NCI-H69 (cell line): ENCODE results near the gene ALPK1.
A peak's percentile ranks its signal among the peaks of the same experiment; 100 is the strongest.
"Not testable (repeated sequence)": the region's sequence is repeated elsewhere in the genome, so short reads cannot be mapped to it uniquely, and the experiment has no call there.

ENCODE experiments used
- DNase-seq: peaks from one replicate; lab custom pipeline; 2025; lab: John Stamatoyannopoulos, UW

ALPK1 gene

DNA sequence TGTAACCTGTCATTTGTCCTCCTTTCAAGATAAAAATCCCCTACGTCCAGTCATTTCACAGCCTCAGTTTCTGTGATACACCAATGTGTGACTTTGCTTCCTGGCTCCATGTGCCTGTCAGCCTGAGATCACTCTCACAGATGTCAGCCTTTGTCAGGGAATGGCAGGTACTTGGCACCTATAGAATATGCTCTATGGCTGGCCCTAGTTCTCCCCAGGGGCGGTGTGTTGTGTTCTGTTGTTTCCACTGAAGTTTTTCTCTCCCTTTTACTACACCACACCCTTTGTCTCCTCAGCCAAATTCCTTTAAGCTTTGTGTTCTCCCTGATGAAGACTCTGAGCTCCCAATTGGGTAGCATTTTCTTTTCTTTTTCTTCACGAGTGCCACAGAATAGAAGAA, 81.7 kb downstream of the ALPK1 start:
- DNase-seq = peak; percentile 71

DNA sequence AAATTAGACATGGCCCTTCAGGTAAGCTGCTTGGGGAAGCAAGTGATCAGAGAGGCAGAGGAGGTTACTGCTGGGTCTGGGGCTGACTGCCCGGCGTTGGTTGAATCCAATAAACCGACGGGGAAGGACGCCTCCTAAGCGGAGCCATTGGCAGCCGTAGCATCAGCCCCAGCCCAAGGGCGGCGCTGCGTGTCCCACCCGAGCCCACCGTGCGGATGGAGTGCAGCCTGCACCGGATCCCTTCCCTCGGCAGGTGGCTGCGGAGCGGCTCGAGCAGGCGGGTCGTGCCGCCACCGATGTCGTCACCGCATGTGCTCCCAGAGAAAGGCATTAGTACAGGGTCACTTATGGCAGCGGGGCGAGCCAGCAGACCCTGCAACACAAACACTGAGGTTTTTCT, 82.1 kb downstream of the ALPK1 start:
- peak; percentile 84 for DNase-seq

DNA sequence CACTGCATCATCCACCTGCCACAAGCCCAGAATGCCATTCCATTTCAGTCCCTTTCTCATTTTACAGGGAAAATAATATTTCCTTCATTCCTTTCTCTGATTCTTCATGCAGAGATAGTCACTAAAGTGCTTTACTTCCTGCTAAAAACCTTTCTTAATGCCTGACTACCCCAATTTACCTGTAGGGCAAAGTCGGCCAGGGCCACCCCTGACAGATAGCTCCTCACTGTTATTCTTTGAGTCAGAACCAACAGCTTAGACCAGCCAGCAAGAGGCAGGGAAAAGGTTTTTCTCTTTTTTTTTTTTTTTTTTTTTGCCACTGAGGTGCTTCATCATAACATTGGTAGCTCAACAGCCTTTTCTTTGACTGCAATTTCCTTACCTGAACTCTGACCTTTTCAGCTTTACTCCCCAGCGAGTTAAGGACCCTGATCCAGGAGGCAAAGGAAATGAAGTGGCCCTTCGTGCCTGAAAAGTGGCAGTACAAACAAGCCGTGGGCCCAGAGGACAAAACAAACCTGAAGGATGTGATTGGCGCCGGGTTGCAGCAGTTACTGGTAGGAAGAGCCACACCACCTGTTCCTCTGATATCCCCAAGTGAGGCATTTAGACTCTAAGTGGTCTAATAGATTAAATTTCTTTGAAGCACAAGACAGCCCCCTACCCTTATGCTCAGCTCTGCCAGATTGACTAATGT, 85.0 kb downstream of the ALPK1 start:
- peak; percentile 82 for DNase-seq

DNA sequence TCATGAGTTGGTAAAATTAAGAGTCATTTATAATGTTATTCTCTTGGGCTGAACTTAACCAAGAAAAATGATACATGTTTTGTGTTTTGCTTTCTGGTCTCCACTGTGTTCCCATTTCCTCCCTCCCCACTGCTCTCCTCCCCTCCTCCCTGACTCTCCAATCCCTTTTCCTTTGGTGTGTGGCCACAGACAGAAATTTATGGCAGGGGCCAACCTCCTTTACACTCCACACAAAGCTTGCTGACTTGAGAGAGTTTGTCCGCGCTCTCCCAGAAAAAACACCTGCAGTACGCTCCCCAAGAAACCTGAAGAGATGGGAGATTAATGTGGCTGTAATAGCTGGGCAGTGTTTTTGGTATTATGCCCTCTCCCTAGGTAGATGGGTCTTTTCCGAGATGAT, 88.9 kb downstream of the ALPK1 start:
- DNase-seq = peak; percentile 89

DNA sequence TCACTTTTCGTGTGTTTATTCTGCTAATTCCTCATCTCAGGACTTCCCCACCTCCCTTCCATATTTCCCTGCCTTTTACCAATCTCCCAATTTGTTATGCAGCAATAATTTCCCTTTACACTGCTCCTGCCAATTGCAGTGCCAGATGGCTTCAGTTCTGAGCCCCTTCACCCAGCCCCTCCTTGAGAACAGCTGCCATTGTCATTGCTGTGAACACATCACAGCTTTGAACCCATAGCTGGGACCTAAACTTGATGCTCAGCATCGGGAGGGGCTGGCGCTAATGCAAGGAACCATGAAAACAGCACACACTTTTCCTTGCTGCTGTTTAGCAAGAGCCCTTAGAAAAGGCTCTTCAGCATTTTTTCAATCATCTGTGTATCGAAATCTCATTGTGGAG, 104.9 kb downstream of the ALPK1 start:
- DNase-seq = peak; percentile 17

DNA sequence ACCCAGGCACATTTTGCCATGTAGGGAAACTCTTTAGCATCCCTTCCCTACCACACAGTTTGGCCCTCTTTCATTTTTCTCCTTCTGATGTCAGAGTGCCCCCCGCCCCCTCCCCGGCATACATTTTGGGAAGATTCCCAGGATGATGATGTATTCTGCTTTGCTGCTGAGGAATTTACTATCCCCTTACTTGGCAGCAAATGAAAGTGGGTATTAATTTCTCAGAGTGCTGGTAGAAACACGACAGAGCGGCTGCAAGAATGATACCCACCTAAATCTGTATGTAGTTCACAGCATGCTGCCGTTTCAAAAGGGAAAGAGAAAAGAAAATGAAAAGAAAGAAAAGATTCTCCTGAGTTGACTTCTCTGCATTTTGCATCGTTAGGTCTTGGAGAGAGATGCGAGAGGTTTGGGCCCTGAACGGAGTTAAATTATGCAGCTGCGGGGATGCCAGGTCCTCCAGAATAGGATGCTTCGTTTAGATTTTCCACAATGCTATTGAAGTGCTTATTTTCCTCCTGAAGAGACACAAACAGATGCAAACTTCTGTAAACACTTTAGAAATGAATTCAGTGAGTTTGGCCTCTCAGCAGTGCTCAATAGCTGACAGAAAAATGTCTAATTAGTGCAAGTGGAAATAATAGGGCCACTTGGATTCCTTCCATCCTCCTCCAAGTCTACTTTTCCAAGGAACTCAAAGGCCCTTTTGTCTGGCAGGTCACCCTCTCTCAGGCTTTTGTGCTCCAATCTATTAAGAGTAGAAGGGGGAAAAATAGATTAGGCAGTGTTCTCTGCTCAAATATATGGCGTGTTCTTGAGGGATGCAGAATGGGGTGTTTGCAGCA, 106.2 kb downstream of the ALPK1 start:
- no peak for DNase-seq

DNA sequence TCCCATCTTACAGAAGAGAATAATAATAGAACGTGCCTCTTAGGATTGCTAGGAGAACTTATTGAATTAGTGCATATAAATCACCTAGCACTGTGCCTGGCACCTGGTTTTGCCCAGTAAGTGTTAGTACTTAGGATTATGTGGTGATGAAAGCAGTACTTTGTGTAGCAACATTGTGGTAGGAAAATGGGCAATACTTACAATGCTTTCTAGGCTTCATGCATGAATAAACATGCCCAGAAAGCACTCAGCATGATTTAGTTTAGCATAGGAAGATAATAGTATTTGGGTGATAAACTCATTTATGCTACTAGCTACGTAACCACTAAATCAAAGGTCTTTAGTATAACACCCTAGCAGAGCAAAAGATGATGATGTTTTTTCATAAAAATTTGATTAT, 113.2 kb downstream of the ALPK1 start:
- DNase-seq = peak; percentile 26

DNA sequence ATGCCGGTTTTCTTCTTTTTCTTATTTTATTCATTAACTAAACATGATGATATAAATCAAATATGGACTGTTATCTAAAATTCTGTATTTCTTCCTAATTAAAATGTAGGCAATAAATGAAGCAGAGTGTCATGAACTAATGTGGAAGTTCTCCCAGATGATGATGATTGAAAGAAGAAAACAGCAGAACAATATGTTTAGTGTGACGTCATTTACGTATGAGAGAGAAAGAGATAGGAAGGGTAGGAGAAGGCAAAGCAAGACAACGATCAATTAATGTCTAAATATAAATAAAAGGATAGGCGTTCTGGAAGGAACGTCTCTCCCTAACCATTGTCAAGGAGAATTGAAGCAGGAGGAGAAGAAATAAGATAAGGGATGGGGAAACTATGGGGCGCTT, 113.6 kb downstream of the ALPK1 start:
- DNase-seq = no peak

DNA sequence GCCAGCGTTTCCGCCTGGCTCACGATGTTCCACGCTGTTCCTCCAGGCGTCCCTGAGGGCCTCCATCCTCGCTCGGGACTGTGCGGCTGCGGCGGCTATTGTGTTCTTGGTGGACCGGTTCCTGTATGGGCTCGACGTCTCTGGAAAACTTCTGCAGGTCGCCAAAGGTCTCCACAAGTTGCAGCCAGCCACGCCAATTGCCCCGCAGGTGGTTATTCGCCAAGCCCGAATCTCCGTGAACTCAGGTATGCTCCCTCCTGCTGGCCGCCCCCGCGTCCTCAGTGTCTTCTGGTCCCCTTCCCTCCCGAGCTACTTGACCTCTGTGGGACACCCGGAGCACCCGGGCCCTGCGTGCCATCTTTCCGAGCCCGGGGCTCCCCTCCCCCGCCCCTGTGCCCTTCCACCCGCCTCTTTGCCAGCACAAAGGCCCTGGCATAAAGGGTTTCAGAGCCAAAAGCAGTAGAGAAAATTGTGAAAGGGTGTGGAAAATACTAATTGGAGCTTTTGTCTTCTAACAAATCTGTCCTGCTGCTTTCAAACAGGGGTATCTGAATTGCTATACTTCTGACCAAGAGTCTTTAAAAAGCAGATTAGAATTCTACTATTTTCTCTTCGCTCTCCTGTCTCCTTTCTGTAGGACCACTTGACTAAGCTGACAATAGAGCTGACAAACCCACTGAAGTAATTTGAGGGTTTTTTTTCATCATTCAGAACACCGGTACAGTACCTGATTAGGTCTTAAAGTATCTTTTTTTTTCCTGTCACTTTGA, 114.8 kb downstream of the ALPK1 start:
- no peak for DNase-seq

DNA sequence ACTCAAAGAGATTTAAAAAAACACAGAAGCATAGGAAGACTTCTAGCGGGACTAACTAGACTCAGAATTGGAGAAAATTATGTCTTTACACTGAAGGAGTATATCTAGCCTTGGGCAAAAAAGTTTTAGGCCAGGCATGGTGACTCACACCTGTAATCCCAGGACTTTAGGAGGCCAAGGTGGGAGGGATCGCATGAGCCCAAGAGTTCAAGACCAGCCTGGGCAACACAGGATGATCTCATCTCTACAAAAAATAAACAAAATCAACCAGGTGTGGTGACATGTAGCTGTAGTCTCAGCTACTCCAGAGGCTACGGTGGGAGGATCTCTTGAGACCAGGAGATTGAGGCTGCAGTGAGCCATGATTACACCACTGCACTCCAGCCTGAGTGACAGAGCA, 119.3 kb downstream of the ALPK1 start:
- DNase-seq = no peak

DNA sequence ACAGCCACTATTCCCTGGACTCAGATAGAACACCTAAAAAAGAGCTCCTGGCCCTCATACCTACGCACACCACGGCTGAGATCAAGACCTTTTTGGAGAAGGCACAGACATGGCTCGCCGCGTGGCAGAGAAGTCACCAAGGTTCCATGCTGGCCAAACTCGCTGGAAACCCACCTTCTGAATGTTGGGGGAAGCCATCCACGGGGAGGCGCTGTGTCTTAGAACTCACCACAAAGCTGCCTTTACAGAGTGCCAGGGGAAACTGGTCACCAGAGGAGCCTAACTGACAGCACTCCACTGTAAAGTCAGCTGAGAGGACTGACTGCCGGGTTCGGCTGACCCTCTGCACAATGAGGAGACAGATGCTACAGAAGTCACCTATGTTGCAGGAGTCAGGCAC, 120.9 kb downstream of the ALPK1 start:
- no peak for DNase-seq

DNA sequence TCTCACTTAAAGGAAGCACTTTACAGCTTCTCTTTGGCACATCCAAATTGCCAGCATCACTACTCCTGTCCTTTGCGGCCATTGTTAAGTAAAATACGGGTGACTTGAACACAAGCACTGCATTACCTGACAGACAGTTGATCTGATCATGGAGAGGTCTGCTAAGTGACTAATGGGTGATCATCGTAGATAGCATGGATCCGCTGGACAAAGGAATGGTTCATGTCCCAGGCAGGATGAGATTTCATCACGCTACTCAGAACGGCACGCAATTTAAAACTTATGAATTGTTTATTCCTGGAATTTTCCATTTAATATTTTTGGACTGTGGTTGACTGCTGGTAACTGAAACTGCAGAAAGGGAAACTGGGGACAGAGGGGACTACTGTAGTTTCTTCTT, 124.7 kb downstream of the ALPK1 start:
- no peak for DNase-seq

DNA sequence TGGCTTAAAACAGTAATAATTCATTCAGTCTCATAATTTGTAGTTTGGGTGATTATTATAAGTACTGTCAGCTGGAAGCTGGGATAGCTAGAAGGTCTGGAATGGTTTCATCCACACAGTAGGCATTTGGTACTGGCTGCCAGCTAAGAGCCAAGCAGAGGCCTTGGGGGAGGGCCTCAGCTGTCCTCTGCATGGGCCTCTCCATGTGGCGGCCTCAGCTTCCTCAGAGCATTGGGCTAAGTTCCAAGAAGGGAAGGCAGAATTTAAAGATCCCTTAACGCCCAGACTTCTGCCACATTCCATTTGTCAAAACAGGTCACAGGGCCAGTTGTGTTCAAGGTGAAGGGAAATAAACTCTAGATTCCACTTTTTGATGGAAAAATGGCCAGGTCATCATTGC, 125.5 kb downstream of the ALPK1 start:
- no peak for DNase-seq

DNA sequence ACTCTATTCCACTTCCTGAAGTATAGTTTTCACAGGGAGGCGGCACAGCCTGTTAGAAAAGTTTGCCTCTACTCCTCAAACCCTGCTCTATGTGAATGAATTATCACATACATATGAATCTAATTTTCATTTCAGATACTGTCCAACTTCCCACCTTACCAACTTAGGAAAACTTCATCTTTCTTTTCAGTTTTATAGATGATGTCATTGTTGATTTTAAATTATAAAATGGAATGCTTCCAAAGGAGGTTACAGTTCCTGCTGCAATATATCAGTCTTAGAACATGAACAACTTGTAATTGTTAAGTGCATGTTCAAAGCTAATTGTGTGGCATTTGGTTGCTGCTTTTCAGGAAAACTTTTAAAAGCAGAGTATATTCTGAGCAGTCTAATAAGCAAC, 126.4 kb downstream of the ALPK1 start:
- DNase-seq = no peak

DNA sequence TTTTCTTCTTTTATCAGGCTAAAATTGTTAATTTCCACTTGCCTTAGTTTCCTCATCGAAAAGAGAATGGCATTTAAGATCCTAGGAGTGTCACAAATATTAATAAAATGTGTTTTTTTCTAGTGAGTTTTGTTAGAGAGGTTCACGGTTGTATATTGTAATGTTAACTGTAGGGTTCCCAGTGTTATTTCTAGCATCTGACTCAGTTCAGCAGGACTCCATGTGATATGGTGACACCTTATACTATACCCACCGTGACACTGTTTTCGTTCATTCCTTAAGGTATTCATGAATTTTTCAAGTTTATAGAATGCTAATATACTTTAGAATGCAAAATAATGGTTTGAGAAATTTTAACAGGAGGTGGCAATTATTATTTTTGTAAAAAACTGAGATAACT, 128.7 kb downstream of the ALPK1 start:
- no peak for DNase-seq

DNA sequence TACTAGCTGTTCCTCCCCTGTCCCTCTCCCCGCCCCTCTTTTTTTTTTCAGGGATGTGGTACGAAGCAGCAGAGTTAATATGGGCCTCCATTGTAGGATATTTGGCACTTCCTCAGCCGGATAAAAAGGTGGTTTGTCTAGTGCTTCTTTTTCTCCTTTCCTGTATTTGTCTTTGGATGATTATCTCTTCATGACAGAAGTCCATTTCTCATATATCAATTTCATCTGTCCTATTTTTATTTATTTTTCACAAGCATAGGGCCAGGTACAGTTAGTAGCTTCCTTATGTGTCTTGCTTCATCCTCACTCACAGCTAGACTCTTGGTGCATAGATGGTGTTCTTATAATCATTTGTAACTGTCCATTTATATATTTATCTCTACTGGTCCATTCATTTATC, 129.2 kb downstream of the ALPK1 start:
- DNase-seq = no peak

DNA sequence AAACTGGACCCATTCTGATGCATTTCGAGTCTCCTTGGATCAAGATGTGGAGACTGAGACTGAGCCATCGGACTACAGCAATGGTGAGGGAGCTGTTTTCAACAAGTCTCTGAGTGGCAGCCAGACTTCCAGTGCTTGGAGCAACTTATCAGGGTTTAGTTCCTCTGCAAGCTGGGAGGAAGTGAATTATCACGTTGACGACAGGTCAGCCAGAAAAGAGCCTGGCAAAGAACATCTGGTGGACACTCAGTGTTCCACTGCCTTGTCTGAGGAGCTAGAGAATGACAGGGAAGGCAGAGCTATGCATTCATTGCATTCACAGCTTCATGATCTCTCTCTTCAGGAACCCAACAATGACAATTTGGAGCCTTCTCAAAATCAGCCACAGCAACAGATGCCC, 134.0 kb downstream of the ALPK1 start:
- DNase-seq = no peak

DNA sequence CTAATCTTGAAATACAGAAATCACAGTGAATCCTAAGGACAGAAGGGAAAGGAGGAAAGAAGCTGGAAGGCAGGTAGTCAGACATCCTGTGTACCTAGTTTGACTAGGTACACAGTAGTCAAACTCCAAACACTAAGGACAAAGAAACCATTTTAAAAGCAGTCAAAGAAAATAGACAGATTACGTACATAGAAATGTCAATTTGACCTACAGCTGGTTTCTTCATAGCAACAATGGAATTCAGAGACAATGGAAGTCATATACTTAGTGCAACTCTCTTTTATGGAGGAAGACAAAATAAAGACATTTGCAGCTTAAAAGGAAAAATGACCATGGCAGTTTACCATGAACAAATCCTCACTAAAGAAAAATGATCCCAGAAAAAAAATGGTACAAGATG, 139.8 kb downstream of the ALPK1 start:
- no peak for DNase-seq

DNA sequence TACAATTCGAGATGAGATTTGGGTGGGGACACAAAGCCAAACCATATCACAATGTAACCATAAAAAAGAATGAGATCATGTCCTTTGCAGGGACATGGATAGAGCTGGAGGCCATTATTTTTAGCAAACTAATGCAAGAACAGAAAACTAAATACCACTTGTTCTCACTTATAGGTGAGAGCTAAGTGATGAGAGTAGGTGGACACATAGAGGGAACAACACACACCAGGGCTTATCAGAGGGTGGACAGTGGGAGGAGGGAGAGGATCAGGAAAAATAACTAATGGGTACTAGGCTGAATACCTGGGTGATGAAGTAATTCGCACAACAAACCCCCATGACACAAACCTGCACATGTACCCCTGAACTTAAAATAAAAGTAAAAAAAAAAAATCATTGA, 145.1 kb downstream of the ALPK1 start:
- not testable (repeated sequence) for DNase-seq

DNA sequence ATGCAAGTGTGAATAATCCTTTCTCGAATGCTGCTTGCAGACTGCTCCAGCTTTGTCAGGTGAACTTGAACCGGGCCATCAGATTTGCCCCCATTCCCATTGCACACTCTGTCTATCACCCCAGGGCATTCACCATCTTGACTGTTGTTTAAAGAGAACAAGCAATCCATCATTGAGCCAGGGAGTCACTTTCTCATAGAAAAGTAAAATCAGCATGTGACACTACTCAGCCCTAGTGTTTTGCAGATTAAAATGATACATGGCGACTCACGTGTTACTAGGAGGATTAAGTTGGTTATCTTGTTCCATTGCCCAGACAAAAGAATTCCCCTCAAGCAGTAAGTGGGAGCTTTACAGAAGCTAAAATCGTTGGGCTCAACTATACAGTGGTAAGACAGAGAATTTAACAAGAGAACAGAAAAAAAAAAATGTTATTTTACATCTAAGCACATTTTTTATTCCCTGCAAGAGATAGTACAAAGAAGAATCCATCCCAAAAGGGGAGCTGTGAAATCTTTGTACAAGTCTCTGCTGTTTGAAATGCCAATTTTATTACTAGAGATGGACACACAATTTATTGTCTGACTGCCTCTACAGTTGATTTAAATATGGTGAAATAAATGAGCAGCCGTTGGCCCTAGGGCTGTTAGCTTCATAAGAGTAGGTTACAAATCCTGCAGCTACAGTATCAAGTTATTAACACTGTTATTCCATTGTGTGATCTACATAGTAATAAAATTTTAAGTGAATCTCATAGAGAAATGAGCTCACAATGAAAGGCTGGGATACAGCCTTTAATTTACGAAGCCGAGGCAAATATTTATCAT, 151.3 kb downstream of the ALPK1 start:
- DNase-seq = peak; percentile 92

DNA sequence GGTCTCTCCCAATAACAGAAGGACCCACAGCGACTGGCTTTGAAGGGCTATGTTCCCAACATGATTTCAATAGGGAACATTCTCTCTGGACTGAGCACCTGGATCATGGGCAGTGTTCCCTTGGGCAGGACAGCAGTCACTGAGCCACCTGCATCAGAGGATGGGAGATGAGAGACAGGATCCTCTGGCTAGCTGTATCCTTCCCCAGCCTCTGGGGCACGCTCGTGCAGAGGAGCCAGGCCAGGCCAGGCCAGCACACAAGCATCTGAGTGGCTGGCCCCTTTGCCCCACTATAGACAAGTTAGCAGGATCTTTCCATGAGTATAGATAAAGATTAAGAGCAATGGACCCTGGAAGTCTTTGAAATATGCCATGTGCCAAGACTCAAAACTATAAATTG, 152.5 kb downstream of the ALPK1 start:
- DNase-seq = peak; percentile 28

DNA sequence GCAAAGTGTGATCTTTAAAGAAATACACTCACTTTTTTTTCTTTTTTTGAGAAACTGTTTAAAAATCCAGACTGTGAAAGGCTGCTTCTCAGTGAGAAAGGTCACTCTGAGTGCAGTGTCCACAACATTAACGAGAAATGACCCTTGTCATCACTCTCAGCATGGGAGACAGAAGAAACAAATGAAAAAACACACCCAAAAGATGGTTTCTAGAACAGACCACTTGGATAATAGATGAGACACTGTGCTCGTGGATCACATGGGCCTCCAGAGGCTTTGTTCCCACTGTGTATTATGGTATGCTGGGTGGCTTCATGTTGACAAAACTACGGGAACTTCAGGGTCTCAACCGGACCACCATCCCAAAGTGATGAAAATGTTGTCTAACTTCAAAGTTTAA, 153.9 kb downstream of the ALPK1 start:
- DNase-seq = no peak
